Hippocampal formation (tissue), 2 donors: ENCODE measurements around the gene DKK3.

Experiments used
- DNase-seq, 2 donors: peaks; one replicate each; lab custom pipeline; 2025; lab: John Stamatoyannopoulos, UW

The DKK3 gene

DNA sequence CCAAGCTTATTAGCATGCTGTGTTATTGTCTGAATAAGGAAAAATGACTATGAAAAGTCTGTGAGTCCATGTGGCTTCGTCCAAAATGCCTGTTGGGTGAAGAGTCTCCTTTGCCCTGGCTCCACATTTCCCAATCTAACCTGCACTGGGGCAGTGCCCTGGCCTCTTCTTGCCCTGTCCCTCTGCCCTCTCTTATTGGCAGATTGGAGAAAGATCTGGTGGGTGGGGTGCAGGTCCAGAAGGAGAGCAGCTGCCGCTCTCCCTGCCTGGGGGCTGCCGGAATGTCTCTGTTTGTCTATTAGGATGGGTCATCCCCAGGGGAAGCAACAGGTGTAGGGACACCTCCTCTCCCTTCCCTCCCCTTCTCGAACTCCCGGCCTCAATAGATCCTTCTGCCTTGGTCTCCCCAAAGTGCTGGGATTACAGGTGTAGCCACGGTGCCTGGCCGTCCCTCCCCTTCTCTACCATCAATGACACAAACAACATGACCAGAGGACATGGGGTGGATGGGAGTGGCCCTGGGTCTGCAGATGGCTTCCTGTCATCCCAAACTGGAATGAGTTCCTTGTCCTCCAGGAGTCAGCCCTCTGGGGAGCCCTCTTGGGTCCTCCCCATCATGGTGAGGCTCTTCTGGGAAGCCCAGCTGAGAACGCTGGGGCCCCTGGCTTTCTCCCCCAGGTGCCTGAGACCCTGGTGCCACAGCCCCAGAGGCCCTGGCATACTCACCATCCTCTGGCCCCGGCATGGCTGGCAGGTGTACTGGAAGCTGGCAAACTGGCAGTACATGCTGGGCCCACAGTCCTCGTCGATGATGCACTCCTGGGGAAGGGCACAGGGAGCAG lies 40.5 kb downstream of the DKK3 start:
- DNase-seq: no peak

DNA sequence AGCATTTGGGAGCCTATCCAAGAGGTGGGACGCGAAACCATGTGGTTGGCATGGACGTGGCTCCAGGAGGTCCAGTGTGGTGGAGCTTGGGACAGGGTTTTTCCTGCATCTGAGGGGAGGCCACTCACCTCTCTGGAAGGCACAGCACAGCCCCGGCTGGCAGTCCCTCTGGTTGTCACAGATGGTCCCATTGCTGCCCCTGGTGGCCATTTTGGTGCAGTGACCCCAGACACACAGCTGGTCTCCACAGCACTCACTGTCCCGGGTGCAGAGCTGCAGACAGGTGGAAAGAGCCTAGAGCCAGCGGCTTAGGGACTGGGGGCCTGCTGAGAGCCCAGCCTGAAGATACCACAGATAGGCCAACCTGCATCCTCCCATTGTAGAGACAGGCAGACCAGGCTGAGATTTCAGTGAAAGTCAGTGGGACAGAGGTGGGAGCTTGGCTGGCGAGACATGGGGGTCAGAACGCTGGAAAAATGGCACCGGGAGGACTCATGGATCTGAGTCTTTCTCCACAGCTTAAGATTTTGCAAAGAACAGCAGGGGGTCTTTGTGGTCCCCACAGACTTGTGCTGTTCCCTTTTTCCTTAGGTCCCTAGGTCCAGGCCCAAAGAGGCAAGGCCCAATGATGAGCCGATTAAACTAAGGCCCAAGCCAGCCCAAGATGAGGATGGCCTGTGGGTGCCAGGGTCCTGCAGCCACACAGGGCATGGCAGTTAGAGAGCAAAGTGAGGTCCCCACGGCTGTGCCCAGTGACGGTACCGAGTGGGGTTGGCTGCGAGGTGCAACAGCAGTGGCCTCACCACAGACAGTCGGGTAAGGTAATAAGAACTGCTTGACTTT lies 41.4 kb downstream of the DKK3 start:
- DNase-seq: peak; percentile 20 to 57

DNA sequence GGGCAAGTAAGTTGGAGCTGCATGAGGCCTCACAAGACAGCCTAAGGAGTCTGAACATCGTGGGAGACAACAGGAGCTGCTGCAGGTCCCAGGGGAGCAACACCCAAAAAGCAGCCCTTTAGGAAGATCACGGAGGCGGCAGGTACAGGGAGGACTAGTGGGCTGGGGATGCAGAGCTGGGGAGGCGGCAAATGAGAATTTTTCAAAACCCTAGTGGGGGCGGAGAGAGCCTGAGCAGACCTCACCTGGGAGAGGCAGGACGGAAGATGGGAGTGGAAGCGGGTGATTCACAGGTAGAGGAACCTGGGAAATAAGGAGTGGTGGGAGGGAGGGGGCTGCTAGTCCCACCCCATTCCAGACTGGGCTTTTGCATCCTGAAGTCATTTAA lies 42.1 kb downstream of the DKK3 start:
- DNase-seq: no peak

DNA sequence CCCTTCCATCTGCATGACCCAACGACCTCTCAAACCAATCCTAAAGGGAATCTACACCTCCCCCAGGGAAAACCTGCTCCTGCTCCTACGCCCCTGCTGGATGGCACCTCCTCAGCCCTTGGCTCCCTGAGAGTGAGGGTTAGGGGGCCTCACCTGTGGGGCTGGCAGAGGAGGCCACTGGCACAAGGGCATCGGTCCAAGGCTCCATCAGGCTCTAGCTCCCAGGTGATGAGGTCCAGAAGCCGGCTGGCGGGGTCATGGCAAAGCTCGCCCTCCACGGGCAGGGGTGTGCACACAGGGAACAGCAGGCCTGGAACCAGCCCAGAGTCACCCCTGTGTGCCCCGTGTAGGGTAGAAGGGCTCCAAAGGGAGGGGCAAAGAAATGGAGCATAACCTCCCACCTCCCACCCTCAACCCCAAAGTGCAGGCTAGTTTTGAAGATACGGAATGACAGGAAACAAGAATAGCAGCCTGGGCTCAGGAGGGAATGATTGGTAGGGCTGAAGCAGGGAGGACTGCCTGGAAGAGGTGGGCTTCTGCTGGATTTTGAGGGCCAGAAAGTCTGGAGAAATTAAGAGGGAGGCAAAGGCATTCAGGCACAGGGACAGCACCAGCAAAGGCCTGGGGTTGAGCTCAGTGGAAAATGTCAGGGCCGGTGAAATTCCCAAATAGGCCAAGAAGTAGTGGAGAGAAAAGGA lies 42.6 kb downstream of the DKK3 start:
- no peak for DNase-seq

DNA sequence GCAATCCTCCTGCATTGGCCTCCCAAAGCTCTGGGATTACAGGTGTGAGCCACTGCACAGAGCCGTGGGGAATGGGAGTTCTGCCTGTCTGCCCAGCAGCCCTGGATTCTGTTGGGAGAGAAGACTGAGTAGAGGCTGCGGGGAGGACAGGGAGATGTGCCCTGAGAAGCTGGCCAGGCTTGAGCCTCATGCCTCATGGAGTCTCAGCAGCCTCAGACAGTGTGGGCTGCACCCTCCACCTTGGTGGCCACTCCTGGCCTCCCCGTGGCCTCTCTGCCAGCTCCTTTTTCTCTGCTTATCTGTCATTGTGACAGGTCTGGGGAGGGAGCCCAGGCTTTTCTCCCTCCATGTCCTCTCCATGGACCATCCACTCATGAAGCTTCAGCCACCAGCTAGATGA lies 43.2 kb downstream of the DKK3 start:
- DNase-seq: no peak

DNA sequence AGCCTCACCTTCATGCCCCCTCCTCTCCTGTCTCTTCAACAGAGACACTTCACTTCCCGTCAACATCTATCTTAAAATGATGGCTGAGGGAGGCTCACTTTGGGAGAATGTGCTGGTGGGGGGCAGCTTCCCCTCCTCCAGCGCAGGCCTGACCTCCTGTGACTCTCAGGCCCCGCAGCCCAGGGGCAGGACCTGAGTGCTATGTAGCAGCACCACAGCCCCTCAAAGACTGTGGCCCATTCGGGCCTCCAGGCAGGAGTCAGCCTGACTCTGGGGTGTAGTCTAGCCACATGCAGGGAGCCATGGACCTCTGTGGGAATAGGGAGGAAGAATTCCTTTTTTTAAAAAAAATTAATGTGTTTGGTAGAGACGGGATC lies 43.7 kb downstream of the DKK3 start:
- DNase-seq: no peak

DNA sequence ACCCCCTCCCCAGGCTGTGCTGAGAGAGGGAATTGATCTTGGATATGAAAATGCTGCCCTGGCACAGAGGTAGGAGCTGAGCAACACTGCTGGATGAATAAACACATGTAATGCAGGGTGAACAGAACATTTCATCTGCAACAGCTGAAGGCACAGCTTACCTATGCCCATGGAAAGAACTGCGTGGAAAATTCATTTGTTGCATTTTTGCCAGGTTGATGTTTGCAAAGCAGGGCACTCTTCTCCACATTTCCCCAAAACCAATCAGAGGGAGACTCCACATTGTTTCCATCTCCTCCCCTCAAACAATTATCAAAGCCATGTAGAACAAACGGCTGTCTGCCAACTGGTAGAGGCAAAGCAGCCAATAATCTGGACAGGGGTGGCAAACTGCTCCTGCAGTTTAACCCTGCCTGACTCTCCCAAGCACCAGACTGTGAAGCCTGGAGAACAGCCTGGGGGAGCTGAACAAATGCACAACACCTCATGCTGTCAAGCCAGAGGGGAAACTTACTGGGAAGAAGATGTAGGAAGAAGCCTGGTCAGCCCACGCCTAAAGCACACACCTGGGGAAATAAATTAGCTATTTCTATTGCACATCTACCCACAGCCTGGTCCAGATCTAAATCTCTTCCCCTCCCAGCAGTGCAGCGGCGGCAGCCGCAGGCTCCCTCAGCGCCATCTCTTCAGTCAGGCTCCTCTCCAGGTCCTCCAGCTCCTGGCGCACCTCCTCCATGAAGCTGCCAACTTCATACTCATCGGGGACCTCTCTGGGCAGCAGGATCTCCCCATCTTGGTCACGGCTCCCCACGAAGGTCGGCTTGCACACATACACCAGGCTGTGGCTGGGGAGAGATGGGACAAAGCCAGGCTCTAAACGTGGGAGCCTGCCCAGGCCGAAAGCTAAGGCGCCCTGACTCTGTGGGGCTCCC lies 44.3 kb downstream of the DKK3 start:
- DNase-seq: no peak

DNA sequence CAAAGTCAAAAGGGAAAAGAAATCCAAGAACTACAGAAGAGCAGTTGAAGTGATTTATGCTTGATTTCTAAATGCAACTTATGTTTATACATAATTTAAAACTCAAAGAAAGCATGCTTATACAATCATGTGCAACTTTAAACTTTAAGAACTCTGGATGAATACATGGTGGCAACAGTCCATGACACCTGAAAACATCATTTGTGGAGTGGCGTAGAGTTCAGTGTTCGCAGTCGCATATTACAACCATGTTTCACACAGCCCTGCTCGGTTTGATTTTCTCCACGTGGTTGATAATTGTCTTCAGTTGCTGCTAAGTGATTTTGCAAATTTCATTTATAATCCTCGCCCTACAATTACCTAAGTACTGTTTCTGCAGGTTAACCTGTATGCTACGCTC lies 45.4 kb downstream of the DKK3 start:
- DNase-seq: no peak

DNA sequence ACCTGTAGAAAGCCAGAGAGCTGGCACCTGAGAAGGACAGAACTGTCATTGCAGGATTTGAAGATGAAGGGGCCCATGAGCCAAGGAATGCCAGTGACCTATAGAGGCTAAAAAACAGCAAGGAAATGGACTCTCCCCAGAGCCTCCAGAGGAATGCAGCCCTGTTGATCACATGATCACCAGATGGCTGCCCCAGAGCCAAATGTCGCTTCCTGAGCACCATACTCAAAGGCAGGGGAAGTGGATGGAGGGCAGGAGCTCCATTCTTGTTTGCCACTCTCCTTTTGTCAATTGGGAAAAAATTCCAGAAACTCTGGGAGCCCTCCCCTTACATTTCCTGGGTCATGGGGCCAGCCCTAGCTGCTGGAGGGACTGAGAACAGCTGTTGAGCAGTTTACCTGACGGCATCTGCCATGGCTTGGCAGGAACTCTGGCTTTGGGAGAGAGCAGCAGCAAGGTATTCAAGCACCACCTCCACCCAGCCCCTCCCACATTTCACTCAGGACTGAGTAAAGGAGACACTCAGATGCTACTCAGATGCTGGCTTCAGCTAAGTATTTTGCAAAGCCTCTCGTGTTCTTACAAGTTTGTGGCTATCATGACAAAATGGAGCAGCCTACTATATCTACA lies 46.9 kb downstream of the DKK3 start:
- DNase-seq: no peak

DNA sequence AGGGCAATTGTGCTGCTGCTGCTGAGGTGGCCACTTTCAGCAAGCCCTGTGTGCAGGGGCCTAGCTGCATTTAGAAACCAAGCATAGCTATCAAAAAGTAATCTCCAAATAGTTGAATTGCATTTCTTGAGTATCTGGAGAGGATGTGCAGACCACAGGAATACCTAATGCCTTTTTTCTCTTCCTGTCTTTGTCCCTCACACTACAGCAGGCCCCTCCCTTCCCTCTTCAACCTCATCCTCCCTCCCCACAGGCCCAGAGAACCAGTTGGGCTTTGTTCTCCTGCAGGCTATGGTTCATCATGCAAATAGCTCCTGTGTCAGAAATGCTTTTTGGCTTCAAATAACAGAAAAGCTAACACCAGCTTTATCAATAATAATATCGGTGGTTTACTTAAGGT lies 47.7 kb downstream of the DKK3 start:
- DNase-seq: no peak

DNA sequence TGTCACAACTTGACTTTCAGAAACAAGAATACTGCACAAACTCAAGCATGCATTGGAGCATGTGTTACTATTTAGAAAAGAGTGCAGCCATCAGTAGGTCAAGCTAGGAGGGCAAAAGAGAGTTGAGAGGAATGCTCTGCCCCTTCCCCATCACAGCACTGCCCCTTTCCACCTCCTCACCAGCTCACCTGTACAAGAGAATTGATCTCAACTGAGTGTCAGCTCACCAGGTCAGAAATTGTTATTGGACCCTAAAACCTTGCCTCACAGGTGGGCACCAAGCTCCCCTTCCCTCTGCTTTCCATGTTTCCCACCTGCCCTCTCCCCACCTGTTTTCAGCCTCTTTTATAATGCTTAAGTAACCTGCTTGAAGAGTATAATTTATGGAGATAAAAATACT lies 48.8 kb downstream of the DKK3 start:
- no peak for DNase-seq

DNA sequence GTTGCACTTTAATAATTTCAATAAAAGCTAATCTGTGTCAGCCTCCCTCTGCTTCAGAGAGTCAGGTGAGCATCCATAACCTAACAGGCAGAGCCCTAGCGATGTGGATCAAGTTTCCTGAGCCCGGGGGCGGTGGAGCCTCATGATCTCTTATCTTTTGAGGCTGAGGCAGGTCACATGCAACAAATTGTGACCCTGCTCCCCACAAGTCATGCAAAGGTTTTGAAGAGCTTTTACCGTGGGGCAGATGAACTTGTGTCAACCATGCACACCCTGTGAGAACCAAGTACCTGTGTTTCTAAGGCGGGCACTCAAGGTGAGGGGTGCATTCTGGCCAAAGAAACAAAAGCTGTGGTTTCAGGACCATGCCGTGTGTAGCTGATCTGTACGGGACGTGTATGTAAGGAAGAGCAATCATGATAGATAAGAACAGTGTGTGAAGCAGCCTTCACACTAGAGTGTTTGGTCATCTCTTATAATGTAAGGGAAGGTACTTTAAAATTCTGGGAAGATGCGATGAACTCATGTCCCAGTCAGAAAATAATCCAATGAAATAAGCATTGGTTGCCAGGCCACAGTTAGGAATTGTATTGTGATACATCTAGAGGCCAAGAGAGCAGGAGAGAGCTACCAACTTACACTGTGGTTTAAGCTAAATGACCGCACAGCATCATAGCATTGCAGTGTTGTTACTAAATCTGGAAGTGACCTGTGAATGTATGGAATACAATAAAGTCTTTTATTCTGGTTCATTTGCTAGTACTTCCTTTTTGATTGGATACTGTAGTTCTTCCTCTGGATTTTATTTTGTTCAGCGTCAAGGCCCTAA lies 49.8 kb downstream of the DKK3 start:
- DNase-seq: no peak

DNA sequence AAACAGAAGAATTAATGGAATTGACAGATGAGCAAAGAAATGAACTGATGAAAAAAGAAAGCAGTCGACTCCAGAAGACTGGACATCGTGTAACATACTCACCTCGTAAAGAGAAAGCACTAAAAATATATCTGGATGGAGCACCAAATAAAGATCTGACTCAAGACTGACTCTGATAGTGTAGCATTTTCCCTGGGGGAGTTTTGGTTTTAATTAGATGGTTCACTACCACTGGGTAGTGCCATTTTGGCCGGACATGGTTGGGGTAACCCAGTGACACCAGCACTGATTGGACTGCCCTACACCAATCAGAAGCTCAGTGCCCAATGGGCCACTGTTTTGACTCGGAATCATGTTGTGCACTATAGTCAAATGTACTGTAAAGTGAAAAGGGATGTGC lies 52.4 kb downstream of the DKK3 start:
- no peak for DNase-seq

DNA sequence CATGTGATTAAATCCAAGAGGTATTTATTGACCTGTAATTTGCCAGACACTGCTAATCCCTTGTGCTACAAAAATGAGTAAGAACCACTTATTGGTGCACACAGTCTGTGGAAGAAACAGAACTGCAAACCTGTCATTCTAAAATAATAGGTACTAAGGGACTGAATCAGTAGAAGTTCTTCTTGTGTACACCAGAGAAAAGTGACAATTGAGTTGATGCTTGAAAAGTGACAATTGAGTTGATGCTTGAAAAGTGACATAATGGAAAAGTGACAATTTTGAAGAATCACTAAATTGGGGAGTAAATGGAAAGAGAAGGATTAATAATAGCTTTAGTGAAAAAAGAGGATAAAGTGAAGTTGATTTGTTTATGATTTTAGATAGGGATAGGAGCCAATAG lies 56.4 kb downstream of the DKK3 start:
- no peak for DNase-seq

DNA sequence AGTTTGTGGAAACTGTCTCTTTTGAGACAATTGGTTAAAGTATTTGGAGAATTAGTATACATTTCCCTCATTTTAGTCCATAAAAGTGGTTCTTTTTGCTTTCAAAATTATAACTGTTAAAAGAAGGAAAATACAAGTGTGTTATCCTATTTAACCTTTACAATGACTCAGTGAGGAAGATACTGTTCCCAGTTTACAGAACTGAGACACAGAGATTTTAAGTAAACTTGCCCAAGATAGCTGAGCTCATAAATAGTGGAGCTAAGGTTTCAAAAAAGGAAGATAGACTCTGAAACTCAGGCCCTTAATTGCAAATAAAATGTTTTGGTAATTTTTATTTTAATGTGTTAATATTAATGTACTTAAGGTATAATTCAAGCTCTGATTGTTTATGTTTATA lies 58.9 kb downstream of the DKK3 start:
- no peak for DNase-seq

DNA sequence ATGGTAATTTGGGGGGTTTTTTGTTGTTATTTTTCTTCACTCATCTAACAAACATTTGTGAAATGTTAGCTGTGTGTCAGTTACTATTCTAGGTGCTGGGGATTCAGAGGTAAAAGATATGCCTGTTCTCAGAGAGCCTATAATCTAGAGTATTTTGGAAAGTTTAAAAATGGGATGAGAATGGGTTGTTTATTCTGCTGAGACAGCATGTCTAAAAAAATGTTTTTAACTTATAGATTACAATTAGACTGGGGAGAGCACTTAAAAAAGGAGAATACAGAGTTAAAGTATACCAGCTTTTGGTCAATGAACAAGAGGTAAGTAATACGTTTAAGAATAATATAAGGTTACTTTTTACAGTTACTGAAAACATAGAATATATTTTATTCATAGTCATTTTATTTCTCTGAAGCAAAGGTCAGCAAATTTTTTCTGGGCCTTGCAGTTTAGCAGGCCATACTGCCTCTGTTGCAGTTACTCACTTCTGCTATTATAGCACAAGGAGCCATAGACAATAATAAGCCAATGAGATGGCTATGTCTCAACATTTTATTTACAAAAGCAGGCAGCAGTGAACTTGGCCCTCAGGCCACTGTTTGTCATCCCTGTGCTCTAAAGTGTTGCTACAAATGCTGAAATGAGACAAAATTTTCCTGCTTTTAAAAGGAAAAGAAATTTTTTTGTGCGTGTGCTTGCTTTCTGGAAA lies 60.0 kb downstream of the DKK3 start:
- no peak for DNase-seq

DNA sequence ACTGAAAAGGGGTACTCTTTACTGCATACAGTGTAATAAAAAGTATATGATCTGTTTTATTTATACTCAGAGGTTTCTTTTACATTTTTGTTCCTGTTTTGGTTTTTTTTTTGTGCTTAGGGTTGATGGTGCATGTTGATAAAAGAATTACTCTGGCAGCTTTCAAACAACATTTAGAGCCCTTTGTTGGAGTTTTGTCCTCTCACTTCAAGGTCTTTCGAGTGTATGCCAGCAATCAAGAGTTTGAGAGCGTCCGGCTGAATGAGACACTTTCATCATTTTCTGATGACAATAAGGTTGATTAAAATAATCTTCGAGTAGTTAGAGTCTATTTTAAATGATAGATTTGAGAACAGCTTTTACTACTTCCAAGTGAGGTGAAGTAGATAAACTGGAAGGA lies 60.6 kb downstream of the DKK3 start:
- DNase-seq: no peak

DNA sequence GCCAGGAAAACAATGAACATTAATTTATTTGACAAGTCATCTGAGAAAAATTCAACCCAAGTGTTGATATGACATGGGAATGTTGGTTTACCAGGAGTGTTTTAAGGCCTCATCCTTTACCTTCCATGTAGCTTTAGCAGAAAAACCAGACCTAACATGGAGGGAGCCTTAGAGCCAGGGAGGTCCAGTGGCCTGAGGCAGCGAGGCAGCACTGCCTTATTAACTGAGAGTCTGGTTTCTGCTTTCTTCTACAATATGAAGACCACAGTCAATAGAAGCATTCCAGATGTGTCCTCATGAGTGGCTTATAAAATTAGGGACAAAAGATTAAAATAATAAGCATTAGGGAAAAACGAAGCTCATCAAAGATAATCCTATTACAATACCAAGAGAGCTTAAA lies 61.5 kb downstream of the DKK3 start:
- no peak for DNase-seq

DNA sequence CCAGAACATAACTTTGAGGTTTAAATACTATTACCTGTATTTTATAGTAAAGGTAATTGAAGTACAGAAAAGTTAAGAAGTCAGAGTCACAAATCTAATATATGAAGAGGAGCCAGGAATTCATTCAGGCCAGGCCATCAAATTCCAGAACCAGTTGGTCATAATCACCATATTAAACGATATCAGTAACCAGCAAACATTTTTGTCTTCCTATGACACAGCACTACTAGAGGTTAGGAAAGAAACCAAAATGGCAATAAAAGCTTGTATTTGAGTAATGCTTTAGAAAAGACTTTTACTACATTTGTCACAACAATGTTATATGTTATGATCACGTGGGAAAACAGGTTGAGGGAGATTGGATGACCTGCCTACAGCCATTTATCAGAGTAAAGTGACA lies 62.2 kb downstream of the DKK3 start:
- no peak for DNase-seq

DNA sequence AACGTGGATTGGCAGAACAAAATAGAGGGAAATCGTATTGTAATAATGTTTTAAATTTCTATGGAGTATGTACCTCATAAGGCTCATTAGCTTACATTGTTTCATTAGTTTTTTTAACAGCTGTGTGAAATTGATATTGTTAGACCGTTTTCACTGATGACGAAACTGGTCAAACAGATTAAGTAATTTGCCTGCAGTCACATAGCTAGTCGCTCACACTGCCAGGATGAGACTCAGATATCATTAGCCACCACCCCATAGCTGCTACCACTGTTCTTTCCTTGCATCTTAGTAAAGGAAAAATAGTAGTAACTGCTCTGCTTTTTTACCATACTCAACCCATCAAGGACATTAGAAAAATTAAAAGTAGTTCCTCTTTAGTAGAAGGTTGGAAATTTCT lies 64.0 kb downstream of the DKK3 start:
- no peak for DNase-seq
